Epithelial cell of esophagus (primary cell): ENCODE data around the gene ATF6.

ENCODE experiments used
- DNase-seq: peaks from one replicate; pipeline ENCODE4 v3.0.0; 2010; ENCODE audit warnings: low read depth
- H3K4me3 ChIP-seq: 2 replicates; pipeline ENCODE4 v1.5.1; 2011; ENCODE audit warnings: mild to moderate bottlenecking, low read length, control low read depth
- TF ChIP-seq, protein P1 (sequence below): IDR thresholded peaks from 2 replicates; pipeline ENCODE4 v1.5.1; 2011; ENCODE audit warnings: low read depth, mild to moderate bottlenecking, low read length, control low read depth, inconsistent platforms; ENCODE audit not compliant: insufficient read depth; ENCODE audit errors: missing control alignments

ATF6 gene

GRCh38 chr1:161972828-161973227 is 206.7 kb downstream of the ATF6 start:
- DNase-seq = no peak
- TF ChIP-seq, protein P1, sequence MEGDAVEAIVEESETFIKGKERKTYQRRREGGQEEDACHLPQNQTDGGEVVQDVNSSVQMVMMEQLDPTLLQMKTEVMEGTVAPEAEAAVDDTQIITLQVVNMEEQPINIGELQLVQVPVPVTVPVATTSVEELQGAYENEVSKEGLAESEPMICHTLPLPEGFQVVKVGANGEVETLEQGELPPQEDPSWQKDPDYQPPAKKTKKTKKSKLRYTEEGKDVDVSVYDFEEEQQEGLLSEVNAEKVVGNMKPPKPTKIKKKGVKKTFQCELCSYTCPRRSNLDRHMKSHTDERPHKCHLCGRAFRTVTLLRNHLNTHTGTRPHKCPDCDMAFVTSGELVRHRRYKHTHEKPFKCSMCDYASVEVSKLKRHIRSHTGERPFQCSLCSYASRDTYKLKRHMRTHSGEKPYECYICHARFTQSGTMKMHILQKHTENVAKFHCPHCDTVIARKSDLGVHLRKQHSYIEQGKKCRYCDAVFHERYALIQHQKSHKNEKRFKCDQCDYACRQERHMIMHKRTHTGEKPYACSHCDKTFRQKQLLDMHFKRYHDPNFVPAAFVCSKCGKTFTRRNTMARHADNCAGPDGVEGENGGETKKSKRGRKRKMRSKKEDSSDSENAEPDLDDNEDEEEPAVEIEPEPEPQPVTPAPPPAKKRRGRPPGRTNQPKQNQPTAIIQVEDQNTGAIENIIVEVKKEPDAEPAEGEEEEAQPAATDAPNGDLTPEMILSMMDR = no peak
- no peak overlapping the region for H3K4me3 ChIP-seq

DNA sequence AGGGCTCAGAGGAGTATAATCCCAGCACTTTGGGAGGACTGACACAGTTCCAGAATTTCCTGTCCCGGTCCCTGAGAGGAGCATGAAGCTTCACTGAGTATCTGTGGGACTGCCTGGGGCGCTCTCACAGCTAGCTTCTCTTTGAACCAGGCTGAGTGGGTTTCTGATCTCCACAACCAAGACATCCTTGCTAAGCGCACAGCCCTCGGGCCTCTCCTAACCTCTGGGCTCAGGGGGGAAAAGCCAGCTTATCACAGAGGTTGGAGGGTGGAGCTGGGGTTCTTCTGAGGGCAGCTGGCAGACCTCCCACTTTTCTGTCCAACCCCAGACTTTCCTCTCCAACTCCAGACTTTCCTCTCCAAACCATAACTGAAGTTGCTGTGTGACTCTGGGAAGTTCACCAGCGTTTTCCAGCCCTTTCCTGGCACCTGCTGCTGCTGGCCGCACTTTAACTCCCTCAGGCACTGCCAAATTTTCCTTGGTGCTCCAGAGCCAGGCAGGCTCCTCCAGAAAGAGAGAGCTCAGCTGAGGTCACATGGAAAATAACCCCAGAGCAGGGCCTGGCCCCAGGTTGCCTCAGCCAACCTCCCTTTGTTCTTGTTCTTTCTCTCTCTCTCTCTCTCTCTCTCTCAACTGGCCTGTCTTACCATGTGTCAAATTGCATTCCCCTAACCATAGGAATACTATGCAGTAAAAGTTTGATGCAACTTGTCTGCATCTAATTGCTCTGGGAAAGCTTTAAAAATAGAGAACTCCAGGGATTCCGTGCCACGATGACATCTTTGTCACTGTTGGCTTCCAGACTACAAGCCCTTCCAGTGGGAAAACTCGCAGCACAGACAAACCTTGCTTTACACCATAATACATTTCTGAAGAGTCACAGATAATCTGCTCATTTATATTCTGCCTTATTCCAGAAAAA is 208.1 kb downstream of the ATF6 start:
- TF ChIP-seq, protein P1 = no peak
- no peak for DNase-seq
- no peak overlapping the region for H3K4me3 ChIP-seq

DNA sequence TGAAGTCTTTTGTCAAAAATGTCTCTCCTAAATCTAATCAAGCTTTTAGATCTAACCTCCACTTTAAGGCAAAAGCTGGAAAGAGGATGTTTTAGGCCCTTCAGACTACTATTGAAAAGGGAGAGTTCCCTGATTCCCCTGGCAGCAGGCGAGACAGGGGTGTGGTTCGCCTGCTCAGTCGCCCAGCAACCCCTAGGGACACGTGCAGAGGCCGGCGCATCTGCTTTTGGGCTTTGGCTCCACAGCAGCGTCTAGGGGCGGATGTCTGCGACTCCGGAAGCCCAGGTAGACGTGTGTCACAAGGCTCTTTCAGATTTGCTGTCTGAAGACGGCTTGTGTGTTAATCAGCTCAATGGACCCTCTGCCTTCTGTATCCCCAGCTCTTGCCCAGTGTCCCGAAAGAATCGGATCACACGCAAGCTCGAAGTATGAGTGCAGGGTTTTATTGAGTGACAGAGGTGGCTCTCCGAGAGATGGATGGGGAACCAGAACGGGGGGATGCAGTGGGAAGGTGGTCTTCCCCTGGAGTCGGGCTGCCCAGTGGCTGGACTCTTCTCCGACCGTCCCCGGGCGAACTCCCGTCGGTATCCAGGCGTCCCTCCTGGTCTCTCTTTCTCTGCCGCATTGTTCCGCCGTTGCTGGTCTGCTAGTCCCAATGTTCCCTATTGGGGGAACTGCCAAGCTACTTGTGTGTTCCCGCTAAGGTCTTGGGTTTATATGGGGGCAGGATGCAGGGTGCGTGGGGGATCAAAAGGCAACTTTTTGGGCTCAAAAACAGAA is 212.1 kb downstream of the ATF6 start:
- TF ChIP-seq, protein P1 = no peak
- DNase-seq = no peak
- H3K4me3 ChIP-seq = no peak overlapping the region

GRCh38 chr1:161981126-161981525 is 215.0 kb downstream of the ATF6 start:
- no peak for DNase-seq
- H3K4me3 ChIP-seq = no peak overlapping the region
- TF ChIP-seq, protein P1 = no peak

- no peak for DNase-seq
- no peak overlapping the region for H3K4me3 ChIP-seq
- TF ChIP-seq, protein P1 = no peak
Observed at GRCh38 chr1:161981735-161982506, 215.8 kb downstream of the ATF6 start.

DNA sequence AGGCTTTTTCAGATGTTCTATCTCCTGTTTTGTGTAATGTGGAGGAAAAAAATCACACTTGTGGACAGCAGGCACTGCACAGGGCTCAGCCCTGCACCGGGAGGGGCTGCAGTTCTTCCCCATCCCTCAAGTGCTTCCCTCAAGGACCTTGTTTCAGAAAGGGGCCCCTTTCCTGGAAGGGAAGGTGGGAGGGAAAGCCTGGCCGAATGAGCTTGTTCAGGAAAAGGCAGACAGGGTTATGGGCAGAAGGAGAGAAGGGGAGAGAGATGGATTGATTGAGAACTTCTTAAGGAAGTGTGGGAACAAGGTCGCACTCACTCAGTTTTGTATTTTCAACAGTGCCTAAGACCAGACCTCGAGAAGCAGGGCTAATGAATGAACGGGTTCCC is 216.4 kb downstream of the ATF6 start:
- TF ChIP-seq, protein P1 = no peak
- no peak overlapping the region for H3K4me3 ChIP-seq
- DNase-seq = no peak
